GM12878 (cell line): Measurements from ENCODE around the gene CREBBP. TPM values are rescaled to one million over a fixed set of nuclear protein-coding genes. Genes with fewer than 3 reads are reported as not detected.
A peak's percentile ranks its signal among the peaks of the same experiment; 100 is the strongest.

Experiments used
- ATAC-seq: fragments of 200-7000 bp; cut with Tn5 transposase; 3 replicates; pipeline ENCODE4 v1.9.1; 2020; ENCODE audit warnings: mild to moderate bottlenecking, moderate library complexity
- BruUV-seq: library from RNA; stranded (reverse); fragments of 400-500 nt; replicated peaks from 2 replicates; lab custom pipeline; 2021; lab: Mats Ljungman, UMichigan
- CTCF ChIA-PET: fragments of 300-600 bp; sonication (Branson Sonifier 250); formaldehyde crosslinking; extraction: SDS; loops from one replicate; lab custom pipeline; 2021; ENCODE audit warnings: inconsistent platforms; lab: Yijun Ruan, JAX
- POLR2A ChIA-PET: fragments of 350-600 bp; formaldehyde crosslinking; extraction: SDS; loops from one replicate; lab custom pipeline; 2021; ENCODE audit warnings: inconsistent platforms; lab: Charles Lee
- RAD21 ChIA-PET: fragments of 300-600 bp; sonication (Branson Sonifier 250); formaldehyde crosslinking; loops from one replicate; lab custom pipeline; 2023; ENCODE audit warnings: antibody characterized with exemption; ENCODE audit not compliant: unreplicated experiment; lab: Charles Lee
- SMC1A ChIA-PET: fragments of 300-600 bp; sonication (Branson Sonifier 250); formaldehyde crosslinking; loops from one replicate; lab custom pipeline; 2023; ENCODE audit not compliant: unreplicated experiment, uncharacterized antibody; lab: Charles Lee
- DNase-seq: peaks from one replicate; pipeline ENCODE4 v3.0.0-alpha.2; 2011; ENCODE audit warnings: low read depth, low spot score
- FAIRE-seq: peaks from 3 replicates; lab custom pipeline; 2011; peaks lifted over from hg19 to GRCh38; lab: Jason Lieb, UNC
- H2AFZ ChIP-seq: 2 replicates; pipeline ENCODE4 v1.6.0; 2011; ENCODE audit warnings: low read depth, low read length, control low read depth; ENCODE audit not compliant: control insufficient read depth
- H3K27ac ChIP-seq: 2 replicates; pipeline ENCODE4 v1.5.1; 2011; ENCODE audit warnings: control low read depth; ENCODE audit not compliant: control insufficient read depth, insufficient read depth
- H3K27me3 ChIP-seq, 2 experiments: replicated peaks in 1 of 2; 2 replicates each; pipeline versions ENCODE4 v1.6.0 to v1.6.1; 2011; ENCODE audit warnings: low read length in 1 of 2; ENCODE audit not compliant: control insufficient read depth in 2 of 2, insufficient read depth in 2 of 2
- H3K36me3 ChIP-seq, 2 experiments: 2 replicates each; pipeline ENCODE4 v1.5.1; 2011; ENCODE audit warnings: low read length in 1 of 2; ENCODE audit not compliant: control insufficient read depth in 2 of 2, insufficient read depth in 2 of 2
- H3K4me1 ChIP-seq: 2 replicates; pipeline ENCODE4 v1.6.1; 2011; ENCODE audit warnings: mild to moderate bottlenecking, low read length, moderate library complexity, mixed read lengths; ENCODE audit not compliant: control insufficient read depth, insufficient read depth
- H3K4me2 ChIP-seq: 2 replicates; pipeline ENCODE4 v1.6.0; 2011; ENCODE audit warnings: control low read depth; ENCODE audit not compliant: control insufficient read depth, insufficient read depth
- H3K4me3 ChIP-seq: fragments of 200-600 bp; sonication (generic); 2 replicates; pipeline ENCODE4 v1.5.1; 2016
- H3K79me2 ChIP-seq: 2 replicates; pipeline ENCODE4 v1.6.0; 2011; ENCODE audit warnings: low read length; ENCODE audit not compliant: control insufficient read depth, insufficient read depth
- H3K9ac ChIP-seq: 2 replicates; pipeline ENCODE4 v1.8.0; 2011; ENCODE audit warnings: low read length, control low read depth, mixed read lengths; ENCODE audit not compliant: control insufficient read depth, insufficient read depth
- H3K9me3 ChIP-seq: replicated peaks from 3 replicates; pipeline ENCODE4 v1.5.1; 2011; ENCODE audit warnings: mild to moderate bottlenecking, low read length; ENCODE audit not compliant: control insufficient read depth, insufficient read depth
- H4K20me1 ChIP-seq: 2 replicates; pipeline ENCODE4 v1.6.0; 2011; ENCODE audit not compliant: control insufficient read depth, insufficient read depth
- BACH1 ChIP-seq: fragments of 450-650 bp; IDR thresholded peaks from 2 replicates; pipeline ENCODE4 v1.6.1; 2017; ENCODE audit warnings: mild to moderate bottlenecking, borderline replicate concordance
- FOXK2 ChIP-seq: fragments of 450-650 bp; IDR thresholded peaks from 2 replicates; pipeline ENCODE4 v1.6.1; 2017; ENCODE audit warnings: mild to moderate bottlenecking, moderate library complexity
- POLR2A ChIP-seq: IDR thresholded peaks from 2 replicates; pipeline ENCODE4 v1.6.1; 2011; ENCODE audit warnings: low read depth, mild to moderate bottlenecking, low read length
- RFX5 ChIP-seq: IDR thresholded peaks from 2 replicates; pipeline ENCODE4 v1.6.1; 2011; ENCODE audit warnings: low read depth, low read length, improper control_type of control experiment
- USF1 ChIP-seq: IDR thresholded peaks from 2 replicates; pipeline ENCODE4 v1.6.1; 2011; ENCODE audit warnings: borderline replicate concordance, low read depth, mild to moderate bottlenecking, moderate library complexity, mixed read lengths, low read length; ENCODE audit not compliant: insufficient read depth; ENCODE audit errors: extremely low read length
- ZZZ3 ChIP-seq: IDR thresholded peaks from 2 replicates; pipeline ENCODE4 v1.6.1; 2011; ENCODE audit warnings: low read depth; ENCODE audit not compliant: control insufficient read depth, insufficient read length
- WGBS: methylation state at CpG from one replicate; pipeline ENCODE4 v1.1.6; 2016; ENCODE audit warnings: low lambda C conversion rate; ENCODE audit not compliant: insufficient replicate concordance, insufficient coverage; ENCODE audit errors: missing lambda C conversion rate; 5-methylcytosine and 5-hydroxymethylcytosine counted together
- in situ Hi-C: fragments of 300-500 bp; cut with MboI; formaldehyde crosslinking; loops from 9 replicates; pipeline ENCODE4 v1.14.3; 2018; ENCODE audit warnings: mixed read lengths
- intact Hi-C: fragments of 100-400 bp; cut with micrococcal nuclease; formaldehyde crosslinking; loops from one replicate; pipeline ENCODE4 v1.14.2; 2022; ENCODE audit not compliant: unreplicated experiment
- polyA plus RNA-seq, 11 experiments: library from polyadenylated mRNA; depleted of rRNA in 4 of 11; unstranded in 6 of 11; stranded (reverse) in 5 of 11; fragments of >200 nt; fragmentation: Nextera tagmentation in 4 of 11; fragmentation: Illumina TruSeq in 1 of 11; extraction: Ambion mirVana in 4 of 11; extraction: Trizol in 1 of 11; gene quantifications; 1 replicate in 1 of 11; 2 replicates in 10 of 11; pipeline versions ENCODE4 v1.2.1 to v1.2.3, GENCODE V29; 2011 to 2016; ENCODE audit warnings: inconsistent platforms in 2 of 11, missing spikeins in 2 of 11, low read depth in 1 of 11
- total RNA-seq, 4 experiments: library from RNA; depleted of rRNA in 3 of 4; stranded (reverse); fragments of >200 nt in 3 of 4; fragmentation: Illumina TruSeq in 1 of 4; extraction: Trizol in 1 of 4; gene quantifications; 2 replicates each; pipeline versions ENCODE4 v1.2.1 to v1.2.3, GENCODE V29; 2013 to 2021

CREBBP gene
- total and polyA plus RNA-seq, 10 of the 15 experiments (the other 5 are each of a cell fraction or from before 2014, with no cell fraction given), result 3.4 to 32.7 (median 7.9) TPM

DNA sequence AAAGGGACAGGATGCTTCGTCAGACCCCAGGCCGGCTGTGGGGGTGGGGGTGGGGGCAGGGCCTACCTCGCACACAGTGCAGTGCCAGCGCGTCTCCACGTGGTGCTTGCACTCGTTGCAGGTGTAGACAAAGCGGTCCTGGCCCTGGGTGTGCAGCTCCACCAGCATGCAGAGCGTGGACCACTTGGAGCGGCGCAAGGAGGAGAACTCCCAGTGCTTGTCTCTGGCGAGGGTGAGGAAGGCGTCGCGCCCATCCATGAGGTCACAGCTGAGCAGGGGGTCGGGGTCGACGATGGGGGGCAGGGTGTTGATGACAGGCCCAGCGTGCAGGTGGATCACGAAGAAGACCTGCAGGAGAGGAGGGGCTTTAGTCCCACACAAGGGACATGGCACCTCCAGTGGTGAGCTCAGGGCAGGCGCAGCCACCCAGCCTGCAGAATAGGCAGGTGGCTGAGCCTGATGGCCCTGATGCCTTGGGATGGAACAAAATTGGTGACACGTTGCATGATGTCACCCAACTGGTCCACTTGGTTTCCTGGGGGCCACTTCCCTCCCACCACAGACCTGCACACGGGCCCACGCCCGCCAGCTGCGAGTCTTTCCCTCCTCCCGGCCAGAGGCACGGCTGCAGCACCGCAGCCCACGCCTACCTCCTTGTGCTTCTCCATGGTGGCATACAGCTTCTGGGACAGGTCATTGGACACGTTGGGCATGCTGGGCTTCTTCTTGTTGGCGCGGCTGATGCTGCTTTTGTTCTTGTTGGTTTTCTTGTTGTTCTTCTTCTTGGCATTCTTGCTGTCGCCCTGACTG is 149.2 kb downstream of the CREBBP start:
- Histone ChIP-seq H3K79me2 (no peaks in the 10 kb centered on the region), H3K4me2 (no peak overlapping the region), H3K4me3 (no peak overlapping the region), H2AFZ (no peak overlapping the region), H3K36me3 (peaks cover 19 to 56% of the 10 kb centered on the region in 2 experiments), H4K20me1 (no peaks in the 10 kb centered on the region), H3K9me3 (no peaks in the 10 kb centered on the region), H3K9ac (no peak overlapping the region), H3K27ac (no peak overlapping the region), H3K4me1 (no peaks in the 10 kb centered on the region), H3K27me3 (no peaks in the 10 kb centered on the region)
- TF ChIP-seq RFX5 (no peak), USF1 (no peak), FOXK2 (no peak), BACH1 (no peak), POLR2A (peak; percentile 14; the same call in 1 of the 2 replicates), ZZZ3 (no peak)
- ChIA-PET RAD21 (interaction anchor here (1.2 kb wide), 1 partner anchor 50 kb away, joined by 3 read pairs; no protein-coding TSS in a partner anchor), CTCF (interaction anchor here (0.6 kb wide), 1 partner anchor 204 kb away, joined by 3 read pairs; no protein-coding TSS in a partner anchor), SMC1A (interaction anchor here (0.9 kb wide), 1 partner anchor 10 kb away, joined by 3 read pairs; no protein-coding TSS in a partner anchor), POLR2A (no interaction called here)
- WGBS, result 95% methylated on average over 31 of the region's 34 CpGs
- DNase-seq, result no peak
- FAIRE-seq, result no peak
- BruUV-seq, result no TSS peak
- in situ Hi-C loops, result no loop called here
- intact Hi-C loops, result no loop called here
- ATAC-seq, result no peak
